PC-9 (cell line): ENCODE data around the gene CCDC66. TPM values are rescaled to one million over a fixed set of nuclear protein-coding genes. Genes with fewer than 3 reads are reported as not detected.

Experiments
- BruUV-seq: library from RNA; stranded (reverse); fragments of 400-500 nt; replicated peaks from 2 replicates; lab custom pipeline; 2021; lab: Mats Ljungman, UMichigan
- CTCF ChIA-PET: fragments of 300-600 bp; sonication (Branson Sonifier 250); formaldehyde crosslinking; loops from one replicate; lab custom pipeline; 2022; ENCODE audit warnings: antibody characterized with exemption; lab: Charles Lee
- POLR2A ChIA-PET: fragments of 300-600 bp; sonication (Branson Sonifier 250); formaldehyde crosslinking; loops from one replicate; lab custom pipeline; 2022; ENCODE audit warnings: antibody characterized with exemption; ENCODE audit not compliant: unreplicated experiment; lab: Charles Lee
- DNase-seq, 2 experiments: peaks; one replicate each; pipeline versions ENCODE4 v3.0.0 to v3.0.0-alpha.2; 2015 to 2022; ENCODE audit warnings: mixed read lengths in 1 of 2
- H2AFZ ChIP-seq: fragments of 200-600 bp; sonication (generic); 2 replicates; pipeline ENCODE4 v1.8.1; 2017; ENCODE audit warnings: antibody characterized with exemption
- H3F3A ChIP-seq: fragments of 200-600 bp; sonication (generic); 2 replicates; pipeline ENCODE4 v1.8.1; 2017; ENCODE audit warnings: antibody characterized with exemption, mild to moderate bottlenecking, low read depth; ENCODE audit not compliant: insufficient read depth
- H3K27ac ChIP-seq: fragments of 200-600 bp; sonication (generic); 2 replicates; pipeline ENCODE4 v1.6.1; 2016; ENCODE audit warnings: mixed run types
- H3K27me3 ChIP-seq: fragments of 200-600 bp; sonication (generic); 2 replicates; pipeline ENCODE4 v1.6.1; 2016; ENCODE audit warnings: low read depth, mixed run types; ENCODE audit not compliant: insufficient read depth
- H3K36me3 ChIP-seq: fragments of 200-600 bp; sonication (generic); 2 replicates; pipeline ENCODE4 v1.6.1; 2016; ENCODE audit warnings: low read depth, mixed run types
- H3K4me1 ChIP-seq: fragments of 200-600 bp; sonication (generic); replicated peaks from 2 replicates; pipeline ENCODE4 v1.6.1; 2016; ENCODE audit warnings: mixed run types; ENCODE audit not compliant: insufficient read depth
- H3K4me2 ChIP-seq: fragments of 200-600 bp; sonication (generic); 2 replicates; pipeline ENCODE4 v1.6.1; 2017; ENCODE audit warnings: mixed run types
- H3K4me3 ChIP-seq: fragments of 200-600 bp; sonication (generic); 2 replicates; pipeline ENCODE4 v1.6.1; 2016; ENCODE audit warnings: mixed run types
- H3K79me2 ChIP-seq: fragments of 200-600 bp; sonication (generic); 2 replicates; pipeline ENCODE4 v1.6.1; 2017; ENCODE audit warnings: low read depth, mixed run types
- H3K9me2 ChIP-seq: fragments of 200-600 bp; sonication (generic); 2 replicates; pipeline ENCODE4 v1.8.1; 2017; ENCODE audit warnings: mild to moderate bottlenecking; ENCODE audit not compliant: insufficient read depth
- H3K9me3 ChIP-seq: fragments of 200-600 bp; sonication (generic); 2 replicates; pipeline ENCODE4 v1.8.1; 2016; ENCODE audit warnings: low read depth; ENCODE audit not compliant: insufficient read depth
- H4K20me1 ChIP-seq: fragments of 200-600 bp; sonication (generic); 2 replicates; pipeline ENCODE4 v1.8.1; 2017; ENCODE audit not compliant: insufficient read depth
- EZH2 ChIP-seq: fragments of 200-600 bp; sonication (generic); IDR thresholded peaks from 2 replicates; pipeline ENCODE4 v1.8.0; 2017; ENCODE audit warnings: antibody characterized with exemption, low read depth
- intact Hi-C: fragments of 100-400 bp; cut with micrococcal nuclease; formaldehyde crosslinking; loops from one replicate; pipeline ENCODE4 v1.10.0; 2022; ENCODE audit not compliant: unreplicated experiment
- total RNA-seq: library from RNA; stranded (reverse); gene quantifications from 2 replicates; pipeline ENCODE4 v1.2.3, GENCODE V29; 2021
- TF ChIP-seq, protein P1 (sequence below): fragments of 200-600 bp; sonication (generic); conservative IDR thresholded peaks from 2 replicates; pipeline ENCODE4 v1.6.1; 2017; ENCODE audit warnings: mixed run types, antibody characterized with exemption, mild to moderate bottlenecking, moderate library complexity

The CCDC66 gene
- total RNA-seq, 1 experiment from 2014 or later = 22.3 TPM

DNA sequence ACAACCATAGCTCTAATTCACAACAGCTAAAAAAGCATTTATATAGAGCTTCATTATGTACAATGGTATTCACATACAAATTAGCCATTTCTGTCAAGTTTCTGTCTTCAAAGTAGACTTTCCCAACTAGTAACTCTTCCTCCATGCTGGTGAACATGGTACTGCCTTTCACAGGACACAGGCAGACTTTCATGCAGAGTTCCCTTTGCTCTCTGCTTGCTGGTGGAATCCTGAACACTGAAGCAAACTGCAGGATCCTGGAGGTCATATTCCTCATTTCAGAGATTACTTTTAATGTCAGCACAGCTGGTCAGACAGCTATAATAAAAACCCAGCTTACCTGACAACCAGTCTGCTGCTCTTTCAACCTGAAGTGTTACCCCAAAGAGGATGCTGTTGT lies 72.5 kb downstream of the CCDC66 start:
- no peaks in the 10 kb centered on the region for H3K79me2 ChIP-seq
- POLR2A ChIA-PET = interaction anchor here (0.5 to 0.7 kb wide), 4 partner anchors 8 to 508 kb away, joined by 3 to 12 read pairs (median 4); no protein-coding TSS in a partner anchor
- H3K4me3 ChIP-seq = no peak overlapping the region
- BruUV-seq = no TSS peak
- H3F3A ChIP-seq = no peaks in the 10 kb centered on the region; the same call in 1 of the 2 replicates
- H2AFZ ChIP-seq = no peak overlapping the region
- no peaks in the 10 kb centered on the region for H3K27me3 ChIP-seq
- CTCF ChIA-PET = no interaction called here
- H4K20me1 ChIP-seq = no peaks in the 10 kb centered on the region
- intact Hi-C loops = no loop called here
- no peak overlapping the region for H3K27ac ChIP-seq
- no peak for DNase-seq
- no peak overlapping the region for H3K4me2 ChIP-seq
- H3K9me3 ChIP-seq = no peaks in the 10 kb centered on the region
- H3K9me2 ChIP-seq = no peaks in the 10 kb centered on the region
- TF ChIP-seq, protein P1, sequence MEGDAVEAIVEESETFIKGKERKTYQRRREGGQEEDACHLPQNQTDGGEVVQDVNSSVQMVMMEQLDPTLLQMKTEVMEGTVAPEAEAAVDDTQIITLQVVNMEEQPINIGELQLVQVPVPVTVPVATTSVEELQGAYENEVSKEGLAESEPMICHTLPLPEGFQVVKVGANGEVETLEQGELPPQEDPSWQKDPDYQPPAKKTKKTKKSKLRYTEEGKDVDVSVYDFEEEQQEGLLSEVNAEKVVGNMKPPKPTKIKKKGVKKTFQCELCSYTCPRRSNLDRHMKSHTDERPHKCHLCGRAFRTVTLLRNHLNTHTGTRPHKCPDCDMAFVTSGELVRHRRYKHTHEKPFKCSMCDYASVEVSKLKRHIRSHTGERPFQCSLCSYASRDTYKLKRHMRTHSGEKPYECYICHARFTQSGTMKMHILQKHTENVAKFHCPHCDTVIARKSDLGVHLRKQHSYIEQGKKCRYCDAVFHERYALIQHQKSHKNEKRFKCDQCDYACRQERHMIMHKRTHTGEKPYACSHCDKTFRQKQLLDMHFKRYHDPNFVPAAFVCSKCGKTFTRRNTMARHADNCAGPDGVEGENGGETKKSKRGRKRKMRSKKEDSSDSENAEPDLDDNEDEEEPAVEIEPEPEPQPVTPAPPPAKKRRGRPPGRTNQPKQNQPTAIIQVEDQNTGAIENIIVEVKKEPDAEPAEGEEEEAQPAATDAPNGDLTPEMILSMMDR = no peak
- TF ChIP-seq EZH2 = no peak
- peaks cover 21% of the 10 kb centered on the region; the same call in 1 of the 2 replicates for H3K36me3 ChIP-seq
- H3K4me1 ChIP-seq = no peaks in the 10 kb centered on the region

DNA sequence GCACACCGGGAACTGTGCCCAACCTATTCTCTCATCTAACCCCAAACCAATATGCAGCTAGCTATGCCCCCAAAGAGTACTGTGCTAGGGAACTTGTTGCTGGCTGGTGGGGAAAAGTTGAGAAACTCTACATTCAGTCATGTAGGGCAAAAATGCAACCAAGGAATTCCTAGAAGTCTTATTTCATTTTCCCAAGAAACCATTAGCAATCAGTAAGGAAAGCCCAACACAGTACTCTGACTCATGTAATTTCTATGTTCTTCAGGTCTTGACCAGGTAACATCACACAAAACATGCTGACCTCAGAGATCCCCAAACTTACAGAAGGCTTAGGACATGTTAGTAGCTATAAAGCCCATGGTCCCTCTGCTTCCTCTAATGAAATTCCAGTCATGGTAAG lies 74.0 kb downstream of the CCDC66 start:
- intact Hi-C loops = no loop called here
- H2AFZ ChIP-seq = no peak overlapping the region
- no peak for DNase-seq
- no peak overlapping the region for H3K4me2 ChIP-seq
- no peaks in the 10 kb centered on the region; the same call in 1 of the 2 replicates for H3F3A ChIP-seq
- H3K9me3 ChIP-seq = no peaks in the 10 kb centered on the region
- POLR2A ChIA-PET = no interaction called here
- peaks cover 24% of the 10 kb centered on the region; the same call in 1 of the 2 replicates for H3K36me3 ChIP-seq
- H3K27me3 ChIP-seq = no peaks in the 10 kb centered on the region
- no peaks in the 10 kb centered on the region for H4K20me1 ChIP-seq
- no peaks in the 10 kb centered on the region for H3K79me2 ChIP-seq
- no peaks in the 10 kb centered on the region for H3K9me2 ChIP-seq
- H3K27ac ChIP-seq = no peak overlapping the region
- CTCF ChIA-PET = no interaction called here
- H3K4me3 ChIP-seq = no peak overlapping the region
- no TSS peak for BruUV-seq
- no peak for TF ChIP-seq EZH2
- TF ChIP-seq, protein P1 = no peak
- no peaks in the 10 kb centered on the region for H3K4me1 ChIP-seq

DNA sequence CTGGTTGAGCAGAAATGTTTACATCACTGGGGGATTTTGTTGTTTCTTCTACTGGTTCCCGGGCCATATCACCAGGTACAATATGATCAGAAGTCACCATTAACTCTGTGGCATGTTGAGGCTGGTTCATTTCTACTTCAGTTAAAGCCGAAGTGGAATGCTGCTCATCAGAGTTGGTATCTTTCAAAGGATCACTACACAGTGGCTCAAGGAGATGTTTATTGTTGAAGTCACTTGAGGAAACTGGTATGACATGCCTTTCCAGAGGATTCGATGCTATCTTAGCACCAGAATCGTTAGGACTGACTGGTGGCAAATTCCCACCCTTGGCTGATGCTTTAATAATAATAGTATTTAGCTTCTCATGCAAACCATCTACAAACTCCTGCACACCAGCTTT lies 76.2 kb downstream of the CCDC66 start:
- H3K36me3 ChIP-seq = peaks cover 23% of the 10 kb centered on the region; the same call in 1 of the 2 replicates
- H3K4me1 ChIP-seq = no peaks in the 10 kb centered on the region
- no peak for DNase-seq
- H3K9me2 ChIP-seq = no peaks in the 10 kb centered on the region
- intact Hi-C loops = no loop called here
- no peaks in the 10 kb centered on the region for H3K79me2 ChIP-seq
- no peak overlapping the region for H3K4me3 ChIP-seq
- H3K9me3 ChIP-seq = no peaks in the 10 kb centered on the region
- H3F3A ChIP-seq = no peaks in the 10 kb centered on the region
- no peaks in the 10 kb centered on the region for H3K27me3 ChIP-seq
- no peak overlapping the region for H2AFZ ChIP-seq
- H4K20me1 ChIP-seq = no peaks in the 10 kb centered on the region
- TF ChIP-seq, protein P1 = no peak
- TF ChIP-seq EZH2 = no peak
- ChIA-PET POLR2A (no interaction called here), CTCF (no interaction called here)
- no TSS peak for BruUV-seq
- no peak overlapping the region for H3K27ac ChIP-seq
- no peak overlapping the region for H3K4me2 ChIP-seq
